GM18505 (cell line): Measurements from ENCODE around the gene SLC30A2.

ENCODE experiments used
- ATAC-seq: cut with Tn5 transposase; IDR thresholded peaks from one replicate; pipeline ENCODE4 v1.9.1; 2021; ENCODE audit not compliant: unreplicated experiment
- POLR2A ChIP-seq: IDR thresholded peaks from 4 replicates; pipeline ENCODE4 v1.6.1; 2011; ENCODE audit warnings: borderline replicate concordance; ENCODE audit not compliant: insufficient read depth, insufficient read length; ENCODE audit errors: extremely low read depth

The SLC30A2 gene

DNA sequence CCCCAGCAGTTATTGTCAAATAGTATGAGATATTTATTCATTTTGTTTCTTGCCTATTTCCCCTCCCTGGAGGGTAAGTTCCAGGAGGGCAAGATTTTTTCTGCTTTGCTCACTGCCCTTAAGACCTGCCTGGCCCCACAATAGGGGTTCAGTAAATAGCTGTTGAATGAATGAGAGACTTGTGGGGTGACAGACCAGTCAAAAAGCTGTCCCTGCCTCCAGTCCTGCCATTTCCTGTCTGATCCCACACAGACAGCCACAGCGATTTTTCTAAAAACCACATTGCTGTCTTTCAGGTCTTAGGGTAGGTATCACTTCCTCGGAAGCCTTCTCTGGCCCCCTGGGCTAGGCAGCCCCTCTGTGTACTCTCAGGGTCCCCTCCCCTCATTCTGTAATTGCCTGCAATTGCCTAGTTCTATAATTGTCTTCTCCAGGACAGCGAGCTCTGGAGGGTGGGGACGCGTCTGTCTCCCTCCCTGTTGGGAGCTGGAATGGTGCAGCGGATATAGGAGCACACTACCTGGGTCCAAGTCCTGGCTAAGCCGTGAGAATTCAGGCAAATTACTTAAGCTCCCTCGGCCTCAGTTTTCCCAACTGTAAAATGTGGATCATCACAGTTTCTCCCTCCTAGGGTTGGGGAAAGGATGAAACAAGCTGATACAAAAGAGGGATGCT lies 26.1 kb downstream of the SLC30A2 start:
- no peak for TF ChIP-seq POLR2A
- no peak for ATAC-seq

GRCh38 chr1:26017606-26018005 lies 28.3 kb downstream of the SLC30A2 start:
- TF ChIP-seq POLR2A: no peak
- no peak for ATAC-seq

DNA sequence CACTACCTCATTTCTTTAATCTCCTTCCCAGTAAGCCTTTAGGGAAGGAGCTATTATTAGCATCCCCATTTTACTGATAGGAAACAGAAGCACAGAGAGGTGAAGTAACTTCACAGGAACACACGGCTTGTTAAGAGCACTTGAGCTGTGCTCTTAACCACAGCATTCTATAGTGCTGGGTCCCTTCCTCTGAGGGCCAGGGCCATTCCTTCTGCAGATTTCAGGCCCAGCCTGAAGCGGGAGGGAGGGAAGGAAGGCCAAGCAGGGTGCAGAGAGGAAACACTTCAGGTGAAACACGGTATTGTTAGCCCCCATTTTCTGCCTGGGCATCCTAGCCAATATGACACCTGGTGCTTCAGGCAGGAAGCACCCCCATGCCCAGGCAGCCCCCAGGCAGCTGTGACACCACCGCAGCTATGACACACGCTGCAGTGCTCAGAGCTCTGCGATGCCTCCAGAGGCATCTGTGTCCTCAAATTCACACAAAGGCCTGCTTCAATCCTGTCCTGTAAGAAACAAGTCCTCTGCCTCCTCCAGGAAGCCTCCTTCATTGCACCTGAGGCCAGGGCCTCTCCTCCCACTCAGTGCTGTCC lies 28.9 kb downstream of the SLC30A2 start:
- ATAC-seq: no peak
- no peak for TF ChIP-seq POLR2A

- ATAC-seq: no peak
- TF ChIP-seq POLR2A: no peak
These were observed 29.5 kb downstream of the SLC30A2 start for GRCh38 chr1:26016258-26016952.

DNA sequence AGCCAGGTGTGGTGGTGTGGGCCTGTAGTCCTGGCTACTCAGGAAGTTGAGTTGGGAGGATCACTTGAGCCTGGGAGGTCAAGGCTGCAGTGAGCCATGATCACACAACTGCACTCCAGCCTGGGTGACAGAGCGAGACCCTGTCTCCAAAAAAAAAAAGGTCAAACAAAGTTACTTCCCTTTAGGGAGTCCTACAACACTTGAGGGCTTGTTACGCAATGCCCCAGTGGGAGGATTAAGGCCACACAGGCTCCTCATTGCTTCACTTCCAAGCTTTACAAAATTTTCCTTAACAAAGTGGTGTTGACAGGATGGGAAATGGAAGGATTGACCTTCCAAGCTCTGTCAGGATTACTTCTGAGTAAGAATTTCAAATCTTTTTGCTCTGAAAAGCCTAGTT lies 30.6 kb downstream of the SLC30A2 start:
- no peak for ATAC-seq
- no peak for TF ChIP-seq POLR2A

DNA sequence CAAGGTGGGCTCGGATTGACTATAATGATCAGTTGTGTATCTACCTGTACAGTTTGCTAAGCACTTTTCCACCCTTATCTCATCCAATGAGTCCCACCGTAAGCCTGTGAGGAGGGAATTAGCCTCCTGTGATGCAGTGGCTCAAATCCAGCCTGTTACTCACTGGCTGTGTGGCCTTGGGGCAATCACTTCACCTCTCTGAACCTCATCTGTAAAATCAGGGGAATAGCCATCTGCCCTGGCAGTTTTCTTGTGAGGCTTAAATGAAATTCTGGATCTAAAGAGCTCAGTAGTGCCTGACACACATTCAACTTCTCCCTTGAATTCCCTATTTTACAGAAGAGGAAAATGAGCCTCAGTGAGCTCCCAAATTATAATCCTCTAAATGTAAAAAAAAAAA lies 31.7 kb downstream of the SLC30A2 start:
- TF ChIP-seq POLR2A: no peak
- no peak for ATAC-seq

DNA sequence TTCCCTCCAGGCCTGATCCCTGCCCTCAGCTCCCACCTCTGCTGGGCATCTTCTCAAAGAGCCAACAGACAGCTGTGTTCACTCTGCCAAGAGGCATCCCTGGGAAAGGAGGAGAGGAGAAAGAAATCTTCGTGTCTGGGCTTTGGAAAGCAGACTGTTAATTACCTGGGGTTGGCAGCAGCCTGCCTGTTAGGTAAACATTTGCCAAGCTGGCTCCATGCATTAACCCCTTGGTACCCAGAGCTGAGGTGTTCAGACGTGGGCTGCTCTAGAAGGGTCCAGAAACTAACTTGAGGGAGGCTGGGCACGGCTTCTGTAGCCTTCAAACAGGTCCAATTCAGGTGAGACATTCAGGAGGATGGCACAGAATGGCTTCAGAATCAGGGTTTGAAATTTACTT lies 33.1 kb downstream of the SLC30A2 start:
- no peak for TF ChIP-seq POLR2A

GRCh38 chr1:26010825-26011224 lies 35.1 kb downstream of the SLC30A2 start:
- TF ChIP-seq POLR2A: no peak

More for the DNA sequence above, 33.1 kb downstream of the SLC30A2 start:
- ATAC-seq: no peak

GRCh38 chr1:26009796-26010447 lies 36.0 kb downstream of the SLC30A2 start:
- TF ChIP-seq POLR2A: no peak

More at GRCh38 chr1:26010825-26011224, 35.1 kb downstream of the SLC30A2 start:
- no peak for ATAC-seq

DNA sequence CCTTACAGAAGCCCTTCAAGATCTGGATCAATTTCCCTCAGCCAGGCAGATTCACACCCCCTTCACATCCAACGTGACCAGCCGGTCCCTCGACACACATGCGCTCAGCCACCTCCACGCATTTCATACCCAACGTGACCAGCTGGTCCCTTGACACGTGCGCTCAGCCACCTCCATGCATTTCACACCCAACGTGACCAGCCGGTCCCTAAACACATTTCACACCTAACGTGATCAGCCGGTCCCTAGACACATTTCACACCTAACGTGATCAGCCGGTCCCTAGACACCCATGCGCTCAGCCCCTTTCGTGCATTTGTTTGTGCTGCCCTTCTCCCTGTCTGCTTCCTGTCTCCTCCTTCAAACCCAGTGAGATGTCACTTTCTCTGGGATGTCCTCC lies 39.2 kb downstream of the SLC30A2 start:
- ATAC-seq: no peak
- no peak for TF ChIP-seq POLR2A

More at GRCh38 chr1:26009796-26010447, 36.0 kb downstream of the SLC30A2 start:
- no peak for ATAC-seq

DNA sequence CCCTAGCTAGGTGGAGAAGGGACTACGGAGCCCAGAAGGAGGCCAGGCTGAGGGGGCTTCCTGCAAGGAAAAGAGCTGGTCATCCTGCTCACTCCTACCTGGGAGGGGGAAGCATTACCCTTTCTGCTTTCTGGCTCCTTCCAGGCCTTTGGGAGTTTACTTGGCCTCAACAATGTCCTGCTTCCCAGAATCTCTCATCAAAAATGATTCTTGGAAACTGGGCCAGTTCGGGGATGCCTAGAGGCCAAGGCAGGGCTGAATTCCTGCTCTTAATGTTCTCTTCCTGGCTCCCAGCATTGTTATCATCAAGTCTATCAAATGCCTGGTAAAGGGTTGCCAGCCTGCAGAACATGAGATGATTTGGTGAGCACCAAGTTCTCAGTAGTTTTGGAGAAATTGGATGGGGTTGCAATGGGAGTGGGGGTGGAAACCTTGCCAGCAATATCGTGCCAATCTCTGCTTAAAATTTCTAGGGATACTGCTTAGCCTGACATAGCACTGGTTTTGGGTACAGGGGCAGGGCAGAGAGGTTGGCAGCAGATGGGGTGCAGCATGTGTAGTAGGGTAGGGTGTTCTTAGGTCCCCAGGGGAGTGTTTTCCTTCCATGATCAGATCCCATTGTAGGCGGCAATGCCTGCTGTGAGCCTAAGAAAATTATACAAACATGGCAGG lies 40.3 kb downstream of the SLC30A2 start:
- ATAC-seq: no peak
- TF ChIP-seq POLR2A: no peak

DNA sequence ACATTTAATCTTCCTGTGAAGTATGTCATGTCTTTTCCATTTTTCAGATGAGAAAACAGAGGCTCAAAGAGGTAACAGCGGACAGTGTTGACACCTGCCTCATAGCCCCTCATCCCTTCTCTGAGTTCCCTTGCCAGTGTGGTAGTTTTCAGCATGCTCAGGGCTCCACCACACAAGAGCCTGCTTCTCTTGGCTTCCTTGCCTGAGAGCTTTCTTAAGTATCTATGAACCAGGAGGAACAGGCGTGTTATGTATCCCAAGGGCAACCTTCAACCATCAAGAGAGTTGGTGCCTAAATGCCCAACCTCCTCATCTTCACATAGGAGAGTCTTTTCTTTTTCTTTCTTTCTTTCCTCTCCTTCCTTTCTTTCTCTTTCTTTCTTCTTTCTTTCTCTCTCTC lies 42.2 kb downstream of the SLC30A2 start:
- TF ChIP-seq POLR2A: no peak
- no peak for ATAC-seq

DNA sequence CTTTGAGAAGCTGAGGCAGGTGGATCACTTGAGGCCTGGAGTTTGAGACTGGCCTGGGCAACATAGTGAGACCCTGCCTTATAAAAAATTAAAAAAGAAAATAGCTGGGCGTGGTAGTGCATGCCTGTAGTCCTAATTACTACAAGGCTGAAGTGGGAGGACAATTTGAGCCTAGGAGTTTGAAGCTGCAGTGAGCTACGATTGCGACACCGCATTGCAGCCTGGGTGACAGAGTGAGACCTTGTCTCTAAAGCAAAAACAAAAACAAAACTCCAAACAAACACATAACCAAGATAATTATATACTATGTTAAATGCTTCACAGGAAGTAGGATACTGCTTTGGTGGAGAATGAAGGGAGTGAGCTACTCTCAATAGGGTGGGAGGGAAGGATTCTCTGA lies 42.7 kb downstream of the SLC30A2 start:
- ATAC-seq: no peak
- no peak for TF ChIP-seq POLR2A

DNA sequence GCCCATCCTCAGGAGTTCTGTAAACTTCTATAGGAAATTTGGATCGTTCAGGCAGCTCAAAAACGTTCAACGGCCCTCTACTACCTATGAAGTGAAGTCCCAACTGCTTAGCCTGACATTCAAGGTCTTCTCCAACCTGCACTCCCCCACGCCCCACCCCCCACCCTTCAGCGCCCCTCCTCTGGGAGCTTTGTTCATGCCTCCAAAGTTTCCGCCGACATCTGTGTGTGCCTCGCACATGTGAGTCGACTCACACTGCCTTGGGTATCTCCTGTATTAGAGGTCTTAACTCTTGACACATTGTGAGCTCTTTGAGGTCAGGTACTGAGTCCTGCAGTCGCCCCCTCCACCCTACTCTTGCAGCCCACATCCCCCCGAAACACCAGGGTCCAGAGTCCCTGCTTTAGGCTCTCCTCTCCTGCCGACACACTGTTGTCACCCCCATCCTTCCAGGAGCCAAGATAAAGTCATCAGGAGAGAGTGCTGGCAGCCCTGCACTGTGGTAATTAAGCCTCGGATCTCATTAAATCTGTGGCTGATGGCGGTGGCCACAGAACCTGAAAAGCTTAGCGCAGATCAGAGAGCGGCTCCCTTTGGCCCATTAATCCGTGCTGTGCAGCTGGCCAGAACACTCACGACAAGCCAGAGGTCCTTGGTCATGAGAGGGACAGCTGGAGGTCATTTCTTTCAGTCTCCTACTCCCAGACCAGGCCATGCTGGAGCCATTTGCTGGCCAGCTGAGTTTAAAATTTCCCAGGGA lies 46.7 kb downstream of the SLC30A2 start:
- ATAC-seq: no peak

More for the DNA sequence above, 46.7 kb downstream of the SLC30A2 start:
- no peak for TF ChIP-seq POLR2A
